Measurements from ENCODE around the gene THBD. TPM values are rescaled to one million over a fixed set of nuclear protein-coding genes. Genes with fewer than 3 reads are reported as not detected.

The THBD gene
- total RNA-seq, 1 experiment from 2014 or later = 0.28 TPM

DNA sequence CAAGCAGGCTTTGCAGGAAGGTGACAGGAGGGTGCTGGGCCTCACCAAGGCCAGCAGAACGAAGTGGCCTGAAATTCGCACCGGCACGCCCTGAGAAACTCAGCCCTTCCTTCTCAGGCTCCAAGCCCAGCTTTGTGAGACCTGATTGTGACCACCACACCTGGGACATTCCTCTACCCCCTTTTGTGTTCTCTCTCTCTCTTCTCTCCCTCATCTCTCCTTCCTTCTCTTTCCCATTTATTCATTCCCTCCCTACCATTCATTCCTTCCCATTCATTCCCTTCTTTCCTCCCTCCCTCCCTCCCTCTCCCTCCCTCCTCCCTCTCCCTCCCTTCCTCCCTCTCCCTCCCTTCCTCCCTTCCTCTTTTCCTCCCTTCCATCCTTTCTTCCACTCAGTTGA lies 27.8 kb upstream of the THBD start:
- 0 out of 2 replicates have a peak, but pooled peaks cover 4% of the 10 kb centered on the region for H3K27me3 Mint-ChIP-seq (ENCODE audit: low read depth)
- no peak overlapping the region for H3K27ac Mint-ChIP-seq
- DNase-seq = no peak
- Histone ChIP-seq H3K9ac (ENCODE audit: extremely low read depth, insufficient read length, low read length) (no peak overlapping the region), H3K4me1 (ENCODE audit: insufficient read depth, low read length) (no peaks in the 10 kb centered on the region; the same call in 1 of the 2 replicates), H3K4me2 (ENCODE audit: insufficient read depth, insufficient read length, low read length) (no peak overlapping the region), H2BK15ac (ENCODE audit: low read depth, low read length) (no peak overlapping the region), H3K9me3 (ENCODE audit: control insufficient read depth, low read depth, low read length) (no peaks in the 10 kb centered on the region), H2AFZ (ENCODE audit: low read length) (no peak overlapping the region), H3K79me1 (ENCODE audit: insufficient read depth, low read depth, low read length, poor library complexity, severe bottlenecking) (no peaks in the 10 kb centered on the region), H3K18ac (ENCODE audit: insufficient read length, low read depth, low read length) (no peak overlapping the region), H2BK20ac (ENCODE audit: low read depth, low read length, poor library complexity, severe bottlenecking) (no peak overlapping the region), H3K27ac (ENCODE audit: insufficient read length, low read depth, low read length) (no peak overlapping the region), H3K4ac (ENCODE audit: low read depth, low read length) (no peak overlapping the region), H4K91ac (ENCODE audit: insufficient read length, low read depth, low read length) (no peak overlapping the region), H3K56ac (ENCODE audit: insufficient read length, low read depth, low read length) (no peak overlapping the region), H3K79me2 (ENCODE audit: insufficient read depth, low read length) (no peaks in the 10 kb centered on the region), H3K27me3 (ENCODE audit: insufficient read depth, low read length) (no peaks in the 10 kb centered on the region), H3K14ac (ENCODE audit: insufficient read depth, low read length) (no peak overlapping the region), H4K20me1 (ENCODE audit: control insufficient read depth, insufficient read depth, insufficient read length) (no peaks in the 10 kb centered on the region), H3K23me2 (ENCODE audit: insufficient read length, low read depth, low read length, poor library complexity, severe bottlenecking) (no peaks in the 10 kb centered on the region), H2BK120ac (ENCODE audit: low read depth, low read length, poor library complexity, severe bottlenecking) (no peak overlapping the region), H2BK12ac (ENCODE audit: insufficient read length, low read depth, low read length) (no peak overlapping the region), H3T11ph (ENCODE audit: low read length) (no peak overlapping the region), H4K5ac (ENCODE audit: insufficient read length, low read depth, low read length) (no peak overlapping the region), H2AK5ac (ENCODE audit: insufficient read length, low read length) (no peak overlapping the region), H3K23ac (ENCODE audit: insufficient read length, low read depth, low read length) (no peak overlapping the region), H4K8ac (replicated peaks; ENCODE audit: insufficient read length, low read depth, low read length) (no peak overlapping the region), H2BK5ac (ENCODE audit: insufficient read length, low read length) (no peak overlapping the region)
- WGBS (ENCODE audit: extremely low coverage, insufficient read length, low lambda C conversion rate) = no CpG with 5 or more reads among the region's 4 CpGs
- peaks cover 4 to 10% of the 10 kb centered on the region in 2 experiments for H3K4me1 Mint-ChIP-seq
- H3K9me3 Mint-ChIP-seq = no peaks in the 10 kb centered on the region
- no peak overlapping the region for H3K4me3 Mint-ChIP-seq
- no peak for TF ChIP-seq CTCF (conservative IDR thresholded peaks at IDR 0.05)
- no peaks in the 10 kb centered on the region for H3K36me3 Mint-ChIP-seq (ENCODE audit: insufficient read depth in 1 of 3, low read depth in 3 of 3)
